ENCODE results near the gene TMTC2.
"Not testable (repeated sequence)": the region's sequence is repeated elsewhere in the genome, so short reads cannot be mapped to it uniquely, and the experiment has no call there.

The TMTC2 gene

GRCh38 chr12:82721726-82722125 lies 35.0 kb downstream of the TMTC2 start:
- no peak for DNase-seq (ENCODE audit: low read depth, low spot score)
- H3K27ac ChIP-seq, result no peak overlapping the region

- no peak for DNase-seq (ENCODE audit: low read depth, low spot score)
- H3K27ac ChIP-seq, result no peak overlapping the region
Measured at GRCh38 chr12:82723093-82723492, 36.4 kb downstream of the TMTC2 start.

GRCh38 chr12:82723891-82724290 lies 37.2 kb downstream of the TMTC2 start:
- no peak for DNase-seq (ENCODE audit: low read depth, low spot score)
- no peak overlapping the region for H3K27ac ChIP-seq

- no peak overlapping the region for H3K27ac ChIP-seq
- no peak for DNase-seq (ENCODE audit: low read depth, low spot score)
Measured at GRCh38 chr12:82725741-82726140, 39.0 kb downstream of the TMTC2 start.

- no peak overlapping the region for H3K27ac ChIP-seq
- DNase-seq (ENCODE audit: low read depth, low spot score), result no peak
Measured at GRCh38 chr12:82727886-82728285, 41.2 kb downstream of the TMTC2 start.

- DNase-seq (ENCODE audit: low read depth, low spot score), result no peak
- H3K27ac ChIP-seq, result no peak overlapping the region
Measured at GRCh38 chr12:82728710-82729109, 42.0 kb downstream of the TMTC2 start.

GRCh38 chr12:82730953-82731459 lies 44.3 kb downstream of the TMTC2 start:
- DNase-seq (ENCODE audit: low read depth, low spot score), result no peak
- no peak overlapping the region for H3K27ac ChIP-seq

- DNase-seq (ENCODE audit: low read depth, low spot score), result peak; percentile 10
- H3K27ac ChIP-seq, result no peak overlapping the region
Measured at GRCh38 chr12:82740129-82741000, 53.7 kb downstream of the TMTC2 start.

- no peak for DNase-seq (ENCODE audit: low read depth, low spot score)
Measured at GRCh38 chr12:82745063-82745674, 58.5 kb downstream of the TMTC2 start.

GRCh38 chr12:82745807-82746206 lies 59.1 kb downstream of the TMTC2 start:
- H3K27ac ChIP-seq, result no peak overlapping the region
- DNase-seq (ENCODE audit: low read depth, low spot score), result no peak

More at GRCh38 chr12:82745063-82745674, 58.5 kb downstream of the TMTC2 start:
- no peak overlapping the region for H3K27ac ChIP-seq

- no peak for DNase-seq (ENCODE audit: low read depth, low spot score)
- no peak overlapping the region for H3K27ac ChIP-seq
Measured at GRCh38 chr12:82746668-82747067, 60.0 kb downstream of the TMTC2 start.

- H3K27ac ChIP-seq, result no peak overlapping the region
- DNase-seq (ENCODE audit: low read depth, low spot score), result no peak
Measured at GRCh38 chr12:82749015-82749414, 62.3 kb downstream of the TMTC2 start.

GRCh38 chr12:82754856-82755255 lies 68.2 kb downstream of the TMTC2 start:
- no peak overlapping the region for H3K27ac ChIP-seq
- DNase-seq (ENCODE audit: low read depth, low spot score), result no peak

- DNase-seq (ENCODE audit: low read depth, low spot score), result no peak
- no peak overlapping the region for H3K27ac ChIP-seq
Measured at GRCh38 chr12:82756303-82756702, 69.6 kb downstream of the TMTC2 start.

GRCh38 chr12:82757059-82757458 lies 70.4 kb downstream of the TMTC2 start:
- DNase-seq (ENCODE audit: low read depth, low spot score), result no peak
- H3K27ac ChIP-seq, result no peak overlapping the region

GRCh38 chr12:82757656-82758055 lies 71.0 kb downstream of the TMTC2 start:
- H3K27ac ChIP-seq, result no peak overlapping the region
- no peak for DNase-seq (ENCODE audit: low read depth, low spot score)

- DNase-seq (ENCODE audit: low read depth, low spot score), result no peak
- no peak overlapping the region for H3K27ac ChIP-seq
Measured at GRCh38 chr12:82758749-82759330, 72.1 kb downstream of the TMTC2 start.

GRCh38 chr12:82760423-82760822 lies 73.7 kb downstream of the TMTC2 start:
- H3K27ac ChIP-seq, result no peak overlapping the region
- DNase-seq (ENCODE audit: low read depth, low spot score), result no peak

GRCh38 chr12:82765206-82765605 lies 78.5 kb downstream of the TMTC2 start:
- not testable (repeated sequence) for H3K27ac ChIP-seq; DNase-seq (ENCODE audit: low read depth, low spot score)

GRCh38 chr12:82765971-82766705 lies 79.4 kb downstream of the TMTC2 start:
- DNase-seq (ENCODE audit: low read depth, low spot score), result no peak
- H3K27ac ChIP-seq, result no peak overlapping the region
